Activated CD4-positive, alpha-beta T cell treated with anti-CD3 and anti-CD28 coated beads, Interleukin-10, Interleukin-2, amounts not matched to agents 100 ng/mL and 50 ng/mL, durations not matched to agents 16 hours and 8 hours (primary cell): Measurements from ENCODE around the gene PABPC3.

Source experiments
- DNase-seq: peaks from one replicate; pipeline ENCODE4 v3.0.0-alpha.2; 2020

The PABPC3 gene

DNA sequence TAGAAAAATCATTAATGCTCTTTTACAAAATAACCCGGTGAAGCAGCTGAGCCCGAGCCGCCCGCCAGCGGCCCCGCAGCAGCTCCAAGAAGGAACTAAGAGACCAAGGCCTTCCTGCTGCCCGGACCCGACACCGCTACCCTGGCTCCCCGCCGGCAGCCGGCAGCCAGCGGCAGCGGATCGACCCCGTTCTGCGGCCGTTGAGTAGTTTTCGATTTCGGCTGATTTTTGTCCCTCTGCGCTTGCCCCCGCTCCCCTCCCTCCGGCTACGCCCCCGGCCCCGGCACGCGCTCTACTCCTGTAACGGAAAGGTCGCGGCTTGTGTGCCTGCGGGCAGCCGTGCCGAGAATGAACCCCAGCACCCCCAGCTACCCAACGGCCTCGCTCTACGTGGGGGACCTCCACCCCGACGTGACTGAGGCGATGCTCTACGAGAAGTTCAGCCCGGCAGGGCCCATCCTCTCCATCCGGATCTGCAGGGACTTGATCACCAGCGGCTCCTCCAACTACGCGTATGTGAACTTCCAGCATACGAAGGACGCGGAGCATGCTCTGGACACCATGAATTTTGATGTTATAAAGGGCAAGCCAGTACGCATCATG lies at the start of gene PABPC3:
TSS of gene PABPC3 (plus strand) at position 286 of the 603 bp plus-strand sequence. CDS start at position 349, 63 bp downstream.
- DNase-seq: no peak

GRCh38 chr13:25046274-25046984 lies 49.5 kb upstream of the PABPC3 start:
- no peak for DNase-seq

DNA sequence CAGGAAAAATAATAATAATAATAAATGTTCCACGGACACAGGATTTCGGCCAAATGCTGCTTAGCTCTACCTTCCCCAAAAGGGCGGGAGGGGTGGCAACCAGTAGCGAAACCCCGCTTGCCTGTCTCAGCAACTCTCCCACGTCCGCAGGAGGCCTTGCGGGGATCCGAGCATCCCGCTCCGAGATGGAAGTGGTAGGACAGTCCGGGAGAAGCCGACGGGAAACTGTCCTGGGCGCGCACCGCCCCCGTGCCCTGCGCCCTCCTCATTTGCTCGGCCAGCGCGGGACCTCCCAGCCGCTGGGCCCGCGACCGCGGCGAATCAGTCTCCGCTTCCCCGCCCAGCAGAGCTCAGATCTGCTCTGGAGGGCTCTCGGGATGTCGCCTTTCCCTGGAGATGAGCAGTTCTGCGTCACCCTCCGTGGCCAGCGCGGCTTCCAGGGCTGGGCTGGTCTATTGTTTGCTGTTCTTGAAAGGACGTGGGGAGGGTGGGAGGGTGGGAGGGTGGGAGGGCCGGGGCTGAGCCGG lies 48.9 kb upstream of the PABPC3 start:
- no peak for DNase-seq

GRCh38 chr13:25051065-25051464 lies 44.9 kb upstream of the PABPC3 start:
- DNase-seq: no peak

DNA sequence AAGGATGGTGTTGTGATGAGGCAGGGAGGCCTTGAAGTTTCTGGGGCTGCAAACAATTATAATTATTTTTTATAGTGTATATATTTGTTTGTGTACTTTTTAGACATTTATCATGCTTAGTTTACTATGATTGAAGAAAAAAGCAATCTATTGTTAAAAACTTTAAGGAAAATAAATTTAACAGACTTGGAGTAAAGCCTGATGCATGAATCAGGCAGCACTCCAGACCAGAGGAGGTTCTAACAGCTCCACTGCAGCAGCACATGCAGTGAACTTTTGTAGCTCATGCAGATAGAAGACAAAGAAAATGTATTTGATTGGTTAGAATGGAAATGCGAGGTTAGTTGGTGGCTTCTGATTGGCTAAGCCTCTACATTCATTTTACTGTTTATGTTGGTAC lies 36.8 kb upstream of the PABPC3 start:
- DNase-seq: no peak

DNA sequence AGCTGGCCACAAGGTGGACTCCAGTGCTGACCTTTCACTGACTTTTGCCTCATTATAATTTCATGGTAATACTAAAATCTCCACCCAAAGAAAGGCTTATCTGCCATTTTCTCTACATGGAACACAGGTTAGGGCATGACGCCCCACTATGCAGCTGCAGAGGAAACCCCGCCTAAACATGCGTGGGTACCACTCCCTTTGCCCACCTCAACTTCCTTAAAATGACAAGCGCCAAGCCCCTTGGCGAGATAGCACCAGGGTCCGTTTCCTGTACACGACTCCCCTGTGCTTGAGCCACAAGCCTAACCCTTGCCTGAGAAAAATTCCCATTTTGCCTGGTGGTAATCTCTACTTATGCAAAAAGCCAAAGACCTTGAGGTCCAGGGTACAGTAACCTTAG lies 36.0 kb upstream of the PABPC3 start:
- DNase-seq: no peak

GRCh38 chr13:25062479-25062878 lies 33.5 kb upstream of the PABPC3 start:
- no peak for DNase-seq

DNA sequence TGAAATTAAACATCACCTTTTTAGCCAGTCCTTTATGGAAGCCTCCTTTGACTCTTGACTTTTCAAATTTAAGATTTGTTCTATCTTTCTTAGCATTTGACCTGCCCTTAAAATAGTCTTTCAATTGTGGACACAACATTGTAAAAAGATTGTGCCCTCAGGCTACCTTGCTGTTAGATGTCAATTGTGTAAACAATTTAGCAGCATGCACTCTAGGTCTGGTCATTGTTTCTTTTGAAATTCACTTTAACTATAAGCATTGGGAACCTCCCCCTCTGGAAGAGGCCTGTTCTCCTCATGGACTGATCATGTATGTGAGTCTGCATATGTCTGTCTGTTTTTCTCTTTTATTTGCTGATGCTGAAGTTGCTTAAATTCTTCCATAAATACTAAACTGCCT lies 31.5 kb upstream of the PABPC3 start:
- no peak for DNase-seq

DNA sequence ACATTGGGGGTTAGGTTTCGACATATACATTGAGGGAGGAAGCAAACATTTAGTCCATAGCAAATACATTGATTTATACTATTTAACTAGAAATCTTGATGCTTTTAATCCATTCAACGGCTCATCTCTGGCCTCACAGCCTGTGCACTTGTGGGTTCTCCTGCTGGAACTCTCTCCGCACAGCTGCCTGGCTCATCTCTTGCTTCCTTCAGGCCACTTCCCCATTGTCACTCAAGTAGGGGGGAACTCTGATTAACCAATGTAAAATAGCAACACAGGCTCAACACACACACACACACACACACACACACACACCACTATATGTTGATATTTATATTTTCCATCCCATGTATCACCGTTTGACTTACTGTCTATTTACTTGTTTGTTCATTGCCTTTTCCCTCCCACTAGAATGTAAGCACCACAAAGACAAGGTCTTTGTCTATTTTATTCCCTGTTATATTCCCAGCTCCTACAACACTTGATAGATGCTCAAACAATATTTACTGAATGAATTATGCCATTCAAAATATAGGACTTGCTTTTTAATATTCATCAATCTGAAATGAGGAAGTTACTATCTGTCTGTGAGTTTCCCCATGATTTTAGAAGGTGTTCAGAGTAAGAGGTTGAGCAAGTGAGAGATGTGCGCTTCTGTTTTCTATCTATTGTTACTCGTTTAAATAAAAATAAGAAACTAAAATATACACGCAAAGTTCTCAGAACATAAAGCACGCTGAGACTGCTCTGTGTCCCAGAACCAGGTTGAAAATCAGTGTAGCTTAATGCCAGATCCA lies 29.8 kb upstream of the PABPC3 start:
- no peak for DNase-seq

GRCh38 chr13:25067064-25067463 lies 28.9 kb upstream of the PABPC3 start:
- DNase-seq: no peak

DNA sequence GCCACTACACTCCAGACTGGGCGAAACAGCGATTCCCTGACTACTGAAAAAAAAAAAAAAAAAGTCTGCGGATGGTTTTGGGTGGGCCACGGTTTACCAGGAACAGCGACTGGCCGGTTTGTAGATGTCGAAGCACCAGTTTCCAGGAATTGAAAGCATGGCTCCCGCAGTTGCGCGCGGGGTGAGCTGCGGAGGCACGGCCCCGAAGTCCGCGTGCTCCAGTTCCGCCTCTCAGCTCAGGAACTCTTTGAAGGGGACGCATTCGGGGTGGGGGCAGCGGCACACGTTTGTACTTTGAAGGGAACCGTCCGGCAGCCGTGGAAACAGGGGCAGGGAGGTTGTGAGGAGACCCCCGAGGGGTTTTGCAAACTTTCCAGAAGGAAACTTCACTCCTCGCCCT lies 27.1 kb upstream of the PABPC3 start:
- no peak for DNase-seq

GRCh38 chr13:25069236-25069635 lies 26.7 kb upstream of the PABPC3 start:
- no peak for DNase-seq

- DNase-seq: no peak
Measured at GRCh38 chr13:25069911-25070310, 26.0 kb upstream of the PABPC3 start.

DNA sequence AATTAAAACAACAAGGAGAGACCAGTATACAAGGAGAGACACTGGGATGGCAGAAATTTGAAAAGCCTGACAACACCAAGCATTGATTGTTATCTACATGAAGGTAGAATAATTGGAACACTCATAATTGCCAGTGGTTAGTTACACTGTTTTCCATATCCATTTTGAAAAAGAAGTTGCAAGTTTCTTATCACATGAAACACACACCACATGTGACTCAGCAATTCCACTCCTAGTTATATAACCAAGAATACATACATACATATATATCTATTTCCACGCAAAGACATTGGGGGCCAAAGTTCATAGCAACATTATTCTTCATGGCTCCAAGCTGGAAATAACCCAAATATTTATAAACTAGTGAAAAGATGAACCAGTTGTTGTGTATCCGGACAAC lies 15.2 kb upstream of the PABPC3 start:
- DNase-seq: no peak

DNA sequence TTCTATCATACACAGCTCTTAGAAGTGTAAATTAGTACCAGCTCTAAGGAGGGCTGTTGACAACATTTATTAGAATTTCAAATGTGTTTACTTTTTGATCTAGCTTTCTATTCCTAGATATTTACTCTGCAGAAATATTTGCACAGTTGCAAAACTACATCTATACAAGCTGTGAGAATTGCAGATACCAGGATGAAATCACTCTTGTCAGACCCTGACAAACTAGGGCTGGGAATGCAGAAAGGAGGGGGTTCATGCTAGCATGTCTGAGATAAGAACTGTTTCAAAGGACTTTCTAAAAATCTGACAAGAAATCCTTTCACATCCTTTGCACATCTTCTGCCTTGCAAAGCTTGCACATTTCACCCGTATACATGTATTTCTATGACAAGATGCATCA lies 11.8 kb upstream of the PABPC3 start:
- no peak for DNase-seq

DNA sequence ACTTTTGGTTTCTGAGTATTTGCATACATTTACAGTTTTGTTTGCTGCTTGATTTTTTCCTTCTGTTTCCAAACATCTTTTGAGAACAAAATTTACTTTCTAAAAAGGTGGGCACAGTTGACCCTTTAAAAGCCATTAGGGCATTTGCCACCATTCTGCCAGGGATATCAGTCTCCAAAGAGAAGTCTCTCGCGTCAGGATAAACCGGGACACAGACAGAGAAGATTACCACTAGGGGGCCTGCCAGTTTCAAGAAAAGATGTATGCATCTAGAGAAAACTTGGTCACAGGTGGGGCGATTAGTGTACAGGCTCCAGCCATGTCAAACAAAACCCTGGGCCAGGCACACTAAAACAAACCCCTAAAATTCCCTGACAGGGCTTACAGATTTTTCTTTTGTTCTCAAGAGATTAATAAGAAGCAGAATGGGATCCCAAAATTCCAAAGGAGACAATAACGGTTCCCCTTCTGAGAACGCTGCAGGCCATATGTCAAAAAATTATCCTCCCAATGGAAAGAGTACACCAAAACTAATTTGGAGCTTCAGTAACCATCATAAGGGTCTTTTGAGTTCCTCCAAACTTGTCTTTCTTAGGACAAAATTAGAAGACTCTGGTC lies 10.7 kb upstream of the PABPC3 start:
- peak; percentile 24 for DNase-seq

DNA sequence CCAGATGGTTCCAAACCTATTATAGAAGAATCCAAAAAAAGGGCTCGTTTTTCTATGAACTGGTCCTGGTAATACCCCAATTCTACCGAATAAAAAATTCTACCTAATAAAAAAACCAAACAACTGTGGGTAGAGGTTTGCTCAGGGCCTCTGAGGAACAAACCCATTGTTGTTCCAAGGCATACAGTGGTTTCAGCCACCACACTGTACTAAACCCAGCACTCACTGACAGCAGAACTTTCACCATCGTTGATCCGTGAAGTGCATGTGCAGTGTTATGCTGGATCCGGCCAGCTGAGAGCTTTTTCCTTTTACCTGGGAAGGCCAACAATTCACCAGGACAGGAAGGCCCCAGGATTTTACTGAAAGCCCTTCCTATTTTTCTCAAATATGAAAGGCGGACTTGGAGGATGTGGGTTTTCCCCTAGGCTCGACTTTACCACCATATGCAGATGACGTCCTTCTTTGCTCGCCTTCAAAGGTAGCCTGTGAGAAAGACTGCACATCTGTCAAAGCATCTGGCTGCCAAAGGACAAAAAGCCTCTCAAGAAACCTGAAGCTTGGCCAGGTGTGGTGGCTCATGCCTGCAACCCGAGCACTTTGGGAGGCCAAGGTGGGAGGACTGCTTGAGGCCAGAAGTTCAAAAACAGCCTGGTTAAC lies 7.2 kb upstream of the PABPC3 start:
- DNase-seq: no peak

GRCh38 chr13:25097426-25097825 lies 1.5 kb downstream of the PABPC3 start:
- no peak for DNase-seq

DNA sequence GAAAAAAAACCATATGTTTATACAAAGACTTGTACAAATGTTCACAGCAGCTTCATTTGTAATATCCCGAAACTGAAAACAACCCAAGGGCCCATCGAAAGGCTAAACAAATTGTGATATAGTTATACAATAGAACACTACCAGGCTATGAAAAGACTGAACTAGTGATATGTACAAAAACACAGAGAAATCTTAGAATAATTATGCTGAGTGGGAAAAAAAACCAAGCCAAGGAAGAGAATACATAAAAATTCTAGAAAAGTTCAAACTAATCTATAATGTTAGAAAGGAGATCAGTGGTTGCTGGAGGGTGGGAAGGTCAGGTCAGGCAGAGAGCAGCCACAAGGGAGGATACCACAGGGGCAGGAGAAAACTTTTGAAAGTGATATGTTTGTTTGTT lies 7.8 kb downstream of the PABPC3 start:
- no peak for DNase-seq

DNA sequence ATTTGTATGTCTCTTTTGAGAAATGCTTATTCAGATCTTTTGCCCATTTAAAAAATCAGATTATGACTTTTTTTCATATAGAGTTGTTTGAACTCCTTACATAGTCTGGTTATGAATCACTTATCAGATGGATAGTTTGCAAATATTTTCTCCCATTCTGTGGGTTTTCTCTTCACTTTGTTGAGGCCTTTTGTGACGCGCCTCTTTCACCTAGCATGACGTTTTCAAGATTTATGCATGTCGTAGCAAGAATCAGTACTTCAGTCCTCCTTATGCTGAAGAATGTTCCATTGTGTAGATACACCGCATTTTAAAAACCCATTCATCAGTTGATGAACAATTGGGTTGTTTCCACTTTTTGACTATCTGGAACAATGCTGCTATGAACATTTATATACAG lies 13.4 kb downstream of the PABPC3 start:
- no peak for DNase-seq

GRCh38 chr13:25110956-25111584 lies 15.1 kb downstream of the PABPC3 start:
- no peak for DNase-seq

GRCh38 chr13:25111585-25111956 lies 15.6 kb downstream of the PABPC3 start:
- no peak for DNase-seq
